RWPE2 (cell line): Measurements from ENCODE around the gene ABCB9.
A peak's percentile ranks its signal among the peaks of the same experiment; 100 is the strongest.
"Not testable (repeated sequence)": the region's sequence is repeated elsewhere in the genome, so short reads cannot be mapped to it uniquely, and the experiment has no call there.

Source experiments
- ATAC-seq: fragments of 200-7000 bp; cut with Tn5 transposase; 3 replicates; pipeline ENCODE4 v1.9.1; 2021; ENCODE audit warnings: low read depth
- DNase-seq: peaks from one replicate; pipeline ENCODE4 v3.0.0-alpha.2; 2020; ENCODE audit warnings: low spot score
- H3K27ac ChIP-seq: fragments of 450-650 bp; 2 replicates; pipeline ENCODE4 v1.5.1; 2017; ENCODE audit warnings: mild to moderate bottlenecking; ENCODE audit not compliant: poor library complexity, severe bottlenecking
- H3K27me3 ChIP-seq: fragments of 250-450 bp; sonication (Bioruptor Pico); 2 replicates; pipeline ENCODE4 v1.5.1; 2021; ENCODE audit warnings: mild to moderate bottlenecking, moderate library complexity; ENCODE audit not compliant: insufficient read depth, poor library complexity, severe bottlenecking
- H3K36me3 ChIP-seq: fragments of 250-450 bp; sonication (Bioruptor Pico); 2 replicates; pipeline ENCODE4 v1.5.1; 2020; ENCODE audit warnings: low read depth, mild to moderate bottlenecking, moderate library complexity
- H3K4me1 ChIP-seq: fragments of 250-450 bp; sonication (Bioruptor Pico); 2 replicates; pipeline ENCODE4 v1.5.1; 2021; ENCODE audit warnings: mild to moderate bottlenecking, moderate library complexity; ENCODE audit not compliant: insufficient read depth, poor library complexity, severe bottlenecking
- H3K4me3 ChIP-seq: fragments of 250-450 bp; sonication (Bioruptor Pico); 2 replicates; pipeline ENCODE4 v1.5.1; 2021; ENCODE audit warnings: mild to moderate bottlenecking, moderate library complexity; ENCODE audit not compliant: severe bottlenecking
- H3K9me3 ChIP-seq: fragments of 250-450 bp; sonication (Bioruptor Pico); 2 replicates; pipeline ENCODE4 v1.5.1; 2021; ENCODE audit warnings: mild to moderate bottlenecking, moderate library complexity; ENCODE audit not compliant: severe bottlenecking
- CTCF ChIP-seq: fragments of 450-650 bp; IDR thresholded peaks from one replicate; pipeline ENCODE4 v1.5.1; 2017; ENCODE audit warnings: mild to moderate bottlenecking, moderate library complexity; ENCODE audit not compliant: poor library complexity, severe bottlenecking

ABCB9 gene

DNA sequence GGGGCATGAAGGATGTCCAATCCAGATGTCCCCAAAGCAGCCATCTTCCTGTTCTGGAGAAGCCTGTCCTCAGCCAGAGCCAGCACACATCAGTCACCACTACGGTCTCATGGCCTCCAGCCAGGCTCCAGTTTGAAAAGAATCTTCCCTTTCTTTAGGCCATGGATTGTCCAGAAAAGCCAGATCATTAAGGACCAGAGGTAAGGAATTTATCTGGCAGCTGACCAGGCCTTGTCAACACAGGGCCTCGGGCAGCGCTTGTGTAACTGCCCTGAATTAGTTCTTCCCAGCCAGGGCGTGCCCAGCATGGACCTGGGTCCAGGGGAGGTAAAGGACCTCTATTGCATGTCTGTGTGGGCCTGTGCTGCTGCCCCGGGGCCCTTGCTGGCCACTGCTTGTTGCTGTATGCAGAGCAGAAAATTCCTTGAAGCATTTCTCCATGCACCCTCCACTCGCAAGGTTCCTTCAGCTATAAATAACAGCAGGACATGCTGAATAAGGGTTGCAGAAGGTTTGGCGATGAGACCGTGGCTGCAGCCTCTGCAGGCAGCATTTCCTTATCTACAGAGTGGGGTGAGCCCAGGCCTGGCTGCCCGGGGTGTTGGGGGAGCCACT, 48.6 kb downstream of the ABCB9 start:
- Histone ChIP-seq H3K27me3 (no peaks in the 10 kb centered on the region), H3K4me3 (no peak overlapping the region), H3K9me3 (no peaks in the 10 kb centered on the region), H3K36me3 (no peaks in the 10 kb centered on the region), H3K4me1 (peaks cover 28% of the 10 kb centered on the region), H3K27ac (peak overlapping the region; percentile 87)
- TF ChIP-seq CTCF, result no peak
- DNase-seq (peak; percentile 79), ATAC-seq (peak; percentile 57)

- Histone ChIP-seq H3K4me1 (no peaks in the 10 kb centered on the region), H3K36me3 (no peaks in the 10 kb centered on the region), H3K4me3 (no peak overlapping the region), H3K9me3 (no peaks in the 10 kb centered on the region), H3K27me3 (no peaks in the 10 kb centered on the region), H3K27ac (no peak overlapping the region)
- TF ChIP-seq CTCF, result no peak
- no peak for DNase-seq
- ATAC-seq, result no peak
Measured at GRCh38 chr12:122909442-122910288, 56.6 kb downstream of the ABCB9 start.

DNA sequence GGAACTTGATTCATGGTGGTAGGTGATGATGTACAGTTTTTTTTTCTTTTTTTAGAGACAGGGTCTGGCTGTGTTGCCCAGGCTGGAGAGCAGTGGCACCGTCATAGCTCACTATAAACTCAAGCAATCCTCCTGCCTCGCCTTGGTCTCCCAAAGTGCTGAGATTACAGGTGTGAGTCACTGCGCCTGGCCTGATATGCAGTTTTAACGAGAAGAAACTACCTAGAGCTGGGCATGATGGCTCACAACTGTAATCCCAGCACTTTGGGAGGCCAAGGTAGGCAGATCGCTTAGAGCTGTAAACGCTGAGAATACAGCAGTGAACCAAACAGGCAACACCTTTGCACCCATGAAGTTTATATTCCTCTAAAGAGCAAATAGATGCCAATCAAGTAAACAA, 57.3 kb downstream of the ABCB9 start:
- Histone ChIP-seq H3K4me1 (no peaks in the 10 kb centered on the region), H3K9me3 (no peaks in the 10 kb centered on the region), H3K27ac (no peak overlapping the region), H3K36me3 (no peaks in the 10 kb centered on the region), H3K27me3 (no peaks in the 10 kb centered on the region), H3K4me3 (no peak overlapping the region)
- no peak for DNase-seq
- no peak for TF ChIP-seq CTCF
- no peak for ATAC-seq

DNA sequence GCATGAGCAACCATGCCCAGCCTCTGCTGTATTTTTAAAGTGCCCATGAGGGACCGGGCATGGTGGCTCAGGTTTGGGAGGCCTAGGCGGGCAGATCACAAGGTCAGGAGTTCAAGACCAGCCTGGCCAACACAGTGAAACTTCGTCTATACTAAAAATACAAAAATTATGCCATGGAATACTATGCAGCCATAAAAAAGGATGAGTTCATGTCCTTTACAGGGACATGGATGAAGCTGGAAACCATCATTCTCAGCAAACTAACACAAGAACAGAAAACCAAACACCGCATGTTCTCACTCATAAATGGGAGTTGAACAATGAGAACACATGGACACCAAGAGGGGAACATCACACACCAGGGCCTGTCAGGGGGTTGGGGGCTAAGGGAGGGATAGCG, 61.0 kb downstream of the ABCB9 start:
- not testable (repeated sequence) for ATAC-seq, H3K27me3 ChIP-seq, H3K9me3 ChIP-seq, H3K36me3 ChIP-seq, DNase-seq, H3K4me3 ChIP-seq, H3K4me1 ChIP-seq, H3K27ac ChIP-seq

DNA sequence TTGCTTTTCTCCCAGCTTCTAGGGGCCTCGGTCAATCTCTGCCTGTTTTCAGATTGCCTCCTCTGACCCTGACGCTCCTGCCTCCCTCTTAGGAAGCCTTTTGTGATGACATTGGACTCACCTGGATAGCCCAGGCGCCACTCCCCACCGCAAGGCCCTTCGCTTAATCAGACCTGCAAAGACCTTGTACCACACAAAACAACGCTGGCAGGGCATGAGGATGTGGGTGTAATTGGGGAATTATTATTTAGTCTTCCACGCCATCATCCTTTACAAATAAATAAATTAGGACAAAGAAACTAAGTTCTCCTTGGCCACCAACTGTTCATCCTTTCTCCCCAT, 62.6 kb downstream of the ABCB9 start:
- Histone ChIP-seq H3K4me1 (peaks cover 6% of the 10 kb centered on the region), H3K27ac (no peak overlapping the region), H3K9me3 (no peaks in the 10 kb centered on the region), H3K36me3 (no peaks in the 10 kb centered on the region), H3K4me3 (no peak overlapping the region), H3K27me3 (no peaks in the 10 kb centered on the region)
- TF ChIP-seq CTCF, result no peak
- ATAC-seq (no peak), DNase-seq (no peak)
